HG03108 (cell line): ENCODE data around the gene TMCO1.
"Not testable (repeated sequence)": the region's sequence is repeated elsewhere in the genome, so short reads cannot be mapped to it uniquely, and the experiment has no call there.

ENCODE experiments used
- ATAC-seq: cut with Tn5 transposase; IDR thresholded peaks from one replicate; pipeline ENCODE4 v1.9.1; 2021; ENCODE audit warnings: moderate library complexity; ENCODE audit not compliant: unreplicated experiment

Gene TMCO1, protein sequence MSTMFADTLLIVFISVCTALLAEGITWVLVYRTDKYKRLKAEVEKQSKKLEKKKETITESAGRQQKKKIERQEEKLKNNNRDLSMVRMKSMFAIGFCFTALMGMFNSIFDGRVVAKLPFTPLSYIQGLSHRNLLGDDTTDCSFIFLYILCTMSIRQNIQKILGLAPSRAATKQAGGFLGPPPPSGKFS

DNA sequence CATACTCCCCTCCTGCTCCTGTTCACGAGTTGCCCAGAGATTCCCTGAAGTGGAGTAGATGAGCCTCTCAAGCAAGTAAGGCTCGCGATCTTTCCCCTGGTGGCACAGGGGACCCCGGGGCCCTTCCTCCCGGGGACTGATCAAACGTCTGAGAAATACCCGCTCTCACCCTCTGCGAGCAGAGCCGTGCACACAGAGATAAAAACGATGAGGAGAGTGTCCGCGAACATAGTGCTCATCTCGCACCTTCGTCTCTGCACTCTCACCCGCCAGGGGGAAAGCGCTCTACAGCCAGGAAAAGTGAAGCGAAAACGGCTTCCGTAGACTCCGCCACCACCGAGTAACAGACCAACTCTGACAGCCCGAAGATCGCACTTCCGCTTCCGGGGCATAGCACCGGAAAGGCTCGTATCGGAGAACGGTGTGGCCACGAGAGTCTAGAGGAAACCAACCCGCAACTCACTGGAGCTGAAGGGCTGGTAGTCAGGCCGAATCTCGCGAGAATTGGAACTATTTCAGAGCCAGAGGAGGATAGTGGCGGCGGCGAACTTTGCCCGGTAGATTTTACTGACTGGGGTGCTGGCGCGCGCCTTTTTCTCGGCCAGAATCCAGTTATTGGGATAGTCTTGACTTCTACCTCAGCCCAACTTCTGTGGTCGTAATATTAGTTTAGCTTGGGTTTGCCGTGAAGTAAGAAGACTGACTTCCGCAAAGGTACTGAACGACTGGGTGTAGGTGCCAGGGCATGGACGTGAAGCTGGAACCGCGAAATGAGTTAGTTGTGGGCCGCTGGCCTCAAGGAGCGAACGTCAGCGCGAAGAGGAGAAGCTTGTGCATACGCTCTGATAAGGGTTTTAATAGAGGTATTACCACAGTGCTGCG is at the start of gene TMCO1:
TSS of gene TMCO1 (minus strand) at position 356 of the 882 bp plus-strand sequence. CDS start at position 239, 117 bp downstream.
- peak; percentile 99 for ATAC-seq

DNA sequence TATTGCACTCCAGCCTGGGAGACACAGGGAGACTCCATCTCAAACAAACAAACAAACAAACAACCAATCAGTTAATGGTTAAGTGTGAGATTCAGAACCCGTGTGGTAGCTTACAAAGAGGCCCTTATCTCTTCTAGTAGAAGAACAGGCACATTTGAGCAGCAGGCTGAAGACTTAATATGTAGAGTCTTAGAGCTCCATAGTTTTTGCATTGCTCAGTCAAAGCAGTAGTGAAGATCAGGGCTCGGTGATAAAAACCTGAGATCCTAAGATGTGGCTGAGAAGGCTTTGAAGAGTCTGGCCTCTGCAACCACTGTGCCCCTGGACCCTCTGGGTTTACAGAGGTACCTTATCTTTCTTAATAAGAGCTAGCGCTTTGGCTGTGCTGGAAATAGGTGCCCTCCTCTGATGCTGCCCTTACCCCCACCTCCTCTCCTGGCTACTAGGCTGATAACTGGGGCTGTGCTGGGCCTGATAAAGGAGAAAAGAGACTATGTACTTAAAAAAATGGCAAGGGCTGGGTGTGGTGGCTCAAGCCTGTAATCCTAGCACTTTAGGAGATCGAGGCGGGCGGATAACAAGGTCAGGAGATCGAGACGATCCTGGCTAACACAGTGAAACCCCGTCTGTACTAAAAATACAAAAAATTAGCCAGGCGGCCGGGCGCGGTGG is 48.3 kb upstream of the TMCO1 start:
- no peak for ATAC-seq

DNA sequence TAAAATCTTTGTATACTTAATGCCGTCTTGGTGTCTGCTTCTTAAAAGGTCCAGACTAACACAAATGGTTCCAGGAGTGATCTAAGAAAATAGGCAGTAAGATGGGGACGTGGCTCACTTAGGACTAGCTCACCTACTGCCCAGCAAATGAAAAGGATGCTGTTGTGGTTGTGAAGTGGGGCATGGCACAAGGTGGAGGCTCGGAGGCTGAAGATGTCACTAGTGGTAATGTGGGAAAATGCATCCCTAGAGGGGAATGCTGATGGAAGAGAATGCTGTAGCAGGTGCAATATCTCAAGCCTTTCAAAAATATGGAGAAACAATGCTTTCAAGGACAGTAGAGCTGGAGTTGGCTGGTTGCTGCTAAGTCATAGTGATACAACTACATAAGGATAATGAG is 47.5 kb upstream of the TMCO1 start:
- no peak for ATAC-seq

DNA sequence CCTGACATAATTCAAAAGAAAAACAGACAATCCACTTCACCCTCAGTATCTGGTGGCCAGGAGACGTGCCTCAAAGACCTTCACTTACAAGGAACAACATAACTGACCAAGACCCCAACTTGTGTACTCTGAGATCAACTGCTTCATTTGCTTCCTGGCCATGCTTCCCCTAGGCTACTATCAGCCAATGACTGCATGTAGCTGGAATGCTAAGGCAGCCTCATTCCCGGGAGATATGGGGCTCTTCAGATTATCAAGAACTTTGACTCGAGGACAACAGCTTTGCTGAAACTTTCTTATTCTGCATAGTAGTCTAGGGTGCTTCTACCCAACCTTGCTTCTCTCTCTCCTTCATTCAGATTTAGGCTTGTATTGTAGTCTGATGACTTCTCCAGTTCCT is 47.1 kb upstream of the TMCO1 start:
- no peak for ATAC-seq

DNA sequence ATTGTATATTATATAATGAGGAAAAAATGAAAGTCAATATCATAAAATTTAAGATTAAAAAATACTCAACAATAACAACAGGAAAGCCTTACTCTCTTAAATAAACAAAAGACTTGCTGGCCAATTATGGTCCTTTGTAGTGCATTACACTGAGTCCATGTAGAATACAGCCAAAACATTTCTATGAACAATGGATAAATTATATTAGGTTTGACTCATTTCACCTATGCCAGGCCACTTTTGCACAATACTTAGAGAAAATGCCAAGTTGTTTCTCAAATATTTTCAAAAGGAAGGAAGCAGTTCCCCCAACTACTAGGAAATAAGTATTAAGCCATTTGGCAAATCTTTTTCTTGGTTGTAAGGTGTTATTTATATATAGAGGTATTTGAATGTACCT is 38.9 kb upstream of the TMCO1 start:
- ATAC-seq, result no peak

DNA sequence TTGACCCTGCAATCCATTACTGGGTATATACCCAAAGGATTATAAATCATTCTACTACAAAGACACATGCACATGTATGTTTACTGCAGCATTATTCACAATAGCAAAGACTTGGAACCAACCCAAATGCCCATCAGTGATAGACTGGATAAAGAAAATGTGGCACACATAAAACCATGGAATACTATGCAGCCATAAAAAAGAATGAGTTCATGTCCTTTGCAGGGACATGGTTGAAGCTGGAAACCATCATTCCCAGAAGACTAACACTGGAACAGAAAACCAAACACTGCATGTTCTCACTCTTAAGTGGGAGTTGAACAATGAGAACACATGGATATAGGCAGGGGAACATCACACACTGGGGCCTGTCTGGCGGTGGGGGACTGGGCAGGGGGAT is 35.8 kb upstream of the TMCO1 start:
- ATAC-seq, result not testable (repeated sequence)

DNA sequence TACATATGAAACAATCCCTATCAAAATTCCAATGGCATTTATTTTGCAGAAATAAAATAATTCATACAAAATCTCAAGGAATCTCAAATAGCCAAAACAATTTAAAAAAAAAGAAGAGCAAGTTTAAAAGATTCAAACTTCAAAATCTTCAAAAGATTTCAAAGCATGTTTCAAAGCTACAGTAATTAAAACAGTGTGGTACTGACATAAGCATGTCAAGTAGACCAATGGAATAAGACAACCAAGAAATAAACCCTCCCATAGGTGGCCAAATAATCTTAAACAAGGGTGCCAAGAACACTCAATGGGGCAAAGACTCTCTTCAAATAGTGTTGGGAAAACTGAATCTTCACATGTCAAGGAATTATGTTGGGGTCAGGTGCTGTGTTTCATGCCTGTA is 30.7 kb upstream of the TMCO1 start:
- ATAC-seq, result no peak

DNA sequence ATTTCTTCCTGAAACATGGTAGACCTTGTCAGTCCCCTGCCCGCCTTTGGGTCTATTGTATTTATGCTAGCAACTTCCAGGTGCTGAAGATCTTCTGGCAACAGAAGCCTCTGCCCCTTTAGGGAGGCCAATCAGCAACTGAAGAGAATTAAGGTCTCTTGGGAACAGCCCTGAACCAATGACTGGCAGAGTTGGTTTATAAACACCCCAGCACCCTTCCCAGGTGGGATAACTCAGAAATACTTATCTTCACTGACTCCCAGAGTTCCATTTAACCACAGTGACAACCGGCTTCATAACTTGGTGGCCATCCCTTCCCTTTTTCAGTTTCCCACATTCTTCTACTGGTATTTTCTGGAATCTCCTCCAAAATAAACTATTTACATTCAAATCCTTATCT is 27.2 kb upstream of the TMCO1 start:
- no peak for ATAC-seq

DNA sequence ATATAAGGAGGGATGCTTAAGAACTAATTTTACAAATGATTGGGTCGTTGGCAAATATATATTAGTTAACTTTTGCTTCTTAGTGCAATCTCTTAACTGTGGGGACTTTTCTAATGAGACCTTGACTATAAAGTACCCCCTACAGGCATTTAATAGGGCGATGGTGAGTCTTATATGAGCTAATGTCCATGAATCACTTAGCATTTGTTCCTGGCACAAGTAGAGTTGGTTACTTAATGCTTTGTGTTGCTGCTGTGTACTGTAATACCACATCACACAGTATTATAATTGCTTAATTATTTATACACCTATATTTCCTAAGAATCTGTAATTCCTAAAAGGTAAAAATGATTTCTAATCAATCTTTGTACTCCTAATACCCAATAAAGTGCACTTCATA is 25.3 kb upstream of the TMCO1 start:
- no peak for ATAC-seq

DNA sequence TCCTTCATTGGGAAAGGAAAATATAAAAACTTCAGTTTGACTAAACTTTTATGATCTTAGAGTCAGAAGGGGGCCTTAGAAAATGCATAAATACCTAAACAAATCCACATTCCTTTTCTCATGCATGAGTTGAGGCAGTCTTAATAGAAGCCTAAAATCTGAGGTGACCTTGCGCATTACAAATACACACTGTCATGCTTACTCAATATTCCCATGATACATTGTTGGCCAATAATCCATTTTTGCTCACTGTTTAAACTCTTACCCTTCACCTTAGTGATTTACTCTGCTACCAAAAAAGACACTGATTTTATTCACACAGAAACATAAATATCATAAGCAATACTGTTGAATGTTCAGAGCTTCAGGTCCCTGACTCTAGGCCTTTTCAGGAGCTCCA is 19.1 kb upstream of the TMCO1 start:
- ATAC-seq, result no peak

DNA sequence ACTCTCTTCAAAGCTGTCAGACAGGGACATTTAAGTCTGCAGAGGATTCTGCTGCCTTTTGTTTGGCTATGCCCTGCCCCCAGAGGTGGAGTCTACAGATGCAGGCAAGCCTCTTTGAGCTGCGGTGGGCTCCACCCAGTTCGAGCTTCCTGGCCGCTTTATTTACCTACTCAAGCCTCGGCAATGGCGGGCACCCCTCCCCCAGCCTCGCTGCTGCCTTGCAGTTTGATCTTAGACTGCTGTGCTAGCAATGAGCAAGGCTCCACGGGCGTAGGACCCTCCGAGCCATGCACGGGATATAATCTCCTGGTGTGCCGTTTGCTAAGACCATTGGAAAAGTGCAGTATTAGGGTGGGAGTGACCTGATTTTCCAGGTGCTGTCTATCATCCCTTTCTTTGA is 14.9 kb upstream of the TMCO1 start:
- ATAC-seq, result not testable (repeated sequence)

DNA sequence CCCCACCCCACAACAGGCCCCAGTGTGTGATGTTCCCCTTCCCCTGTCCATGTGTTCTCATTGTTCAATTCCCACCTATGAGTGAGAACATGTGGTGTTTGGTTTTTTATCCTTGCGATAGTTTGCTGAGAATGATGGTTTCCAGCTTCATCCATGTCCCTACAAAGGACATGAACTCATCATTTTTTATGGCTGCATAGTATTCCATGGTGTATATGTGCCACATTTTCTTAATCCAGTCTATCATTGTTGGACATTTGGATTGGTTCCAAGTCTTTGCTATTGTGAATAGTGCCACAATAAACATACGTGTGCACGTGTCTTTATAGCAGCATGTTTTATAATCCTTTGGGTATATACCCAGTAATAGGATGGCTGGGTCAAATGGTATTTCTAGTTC is 9.5 kb upstream of the TMCO1 start:
- not testable (repeated sequence) for ATAC-seq

DNA sequence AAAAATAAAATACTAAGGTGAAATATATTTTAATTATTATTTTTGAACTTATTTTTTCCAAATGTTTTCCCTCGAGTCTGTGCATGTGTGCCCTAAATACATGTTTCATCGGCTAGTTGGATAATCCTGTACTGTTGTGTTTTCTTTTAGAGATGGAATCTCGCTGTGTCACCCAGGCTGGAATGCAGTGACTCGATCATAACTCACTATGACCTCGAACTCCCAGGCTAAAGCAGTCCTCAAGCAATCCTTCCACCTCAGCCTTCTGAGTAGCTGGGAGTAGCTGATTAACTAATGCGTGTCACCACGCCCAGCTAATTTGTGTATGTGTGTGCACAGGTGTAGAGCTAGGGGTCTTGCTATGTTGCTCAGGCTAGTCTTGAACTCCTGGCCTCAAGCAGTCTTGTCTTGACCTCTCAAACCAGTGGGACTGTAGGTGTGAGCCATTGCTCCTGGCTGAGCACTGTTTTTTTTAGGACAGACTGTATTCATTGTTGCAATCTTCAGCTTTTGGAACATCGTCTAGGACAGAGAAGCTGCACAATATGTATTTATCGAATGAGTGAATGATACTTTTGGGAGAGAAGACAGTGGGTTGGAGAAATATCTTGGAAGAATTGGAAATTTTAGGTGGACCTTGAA is 4.8 kb upstream of the TMCO1 start:
- no peak for ATAC-seq

DNA sequence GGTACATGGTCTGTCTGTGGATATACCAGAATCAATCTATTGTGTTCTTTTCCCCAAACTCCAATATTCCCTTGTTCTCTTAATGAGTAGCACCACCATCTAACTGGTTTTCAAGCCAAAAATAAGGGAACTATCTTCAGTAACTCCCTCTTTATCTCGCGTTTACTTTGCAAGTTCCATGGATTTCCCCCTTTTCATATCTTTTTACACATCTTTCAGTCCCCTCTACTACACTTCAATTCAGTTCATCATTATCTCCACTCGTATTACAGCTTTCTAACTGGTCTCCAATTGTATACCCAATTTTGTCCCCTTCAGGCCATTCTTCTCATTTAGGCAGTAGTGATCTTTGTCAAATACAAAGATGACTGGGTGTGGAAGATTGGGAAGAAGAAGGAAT is 4.1 kb upstream of the TMCO1 start:
- ATAC-seq, result no peak

DNA sequence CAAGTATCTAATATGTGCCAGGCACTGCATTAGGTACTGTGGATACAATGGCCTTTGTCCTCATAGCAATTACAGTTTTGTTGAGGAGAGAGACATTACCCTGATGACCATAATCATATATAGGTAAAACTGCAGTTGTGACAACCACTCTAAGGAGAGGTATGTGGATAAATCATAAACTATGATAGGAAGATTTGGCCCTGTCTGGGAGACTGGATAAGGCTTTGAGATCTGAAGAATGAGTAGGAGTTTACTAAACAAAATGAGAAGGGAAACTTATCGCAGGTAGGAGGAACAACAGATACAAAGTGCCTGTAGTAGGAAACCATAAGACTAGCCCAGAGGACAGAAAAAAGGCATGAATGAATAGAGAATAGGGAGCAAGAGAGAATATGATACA is 4.4 kb downstream of the TMCO1 start:
- ATAC-seq, result no peak

DNA sequence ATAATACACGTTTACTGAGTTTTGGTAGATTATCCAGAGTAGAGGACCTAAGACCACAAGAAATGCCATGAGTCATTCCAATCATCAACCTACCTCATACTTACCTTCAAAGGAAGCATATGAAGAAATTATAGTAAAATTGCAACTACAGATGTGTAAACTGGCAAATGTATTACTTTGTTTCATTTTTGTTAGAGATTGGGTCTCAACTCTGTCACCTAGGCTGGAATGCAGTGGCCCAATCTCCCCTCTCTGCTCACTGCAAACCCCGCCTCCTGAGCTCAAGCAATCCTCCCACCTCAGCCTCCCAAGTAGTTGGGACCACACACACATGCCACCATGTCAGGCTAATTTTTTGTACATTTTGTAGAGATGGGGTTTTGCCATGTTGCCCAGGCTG is 5.2 kb downstream of the TMCO1 start:
- ATAC-seq, result no peak

DNA sequence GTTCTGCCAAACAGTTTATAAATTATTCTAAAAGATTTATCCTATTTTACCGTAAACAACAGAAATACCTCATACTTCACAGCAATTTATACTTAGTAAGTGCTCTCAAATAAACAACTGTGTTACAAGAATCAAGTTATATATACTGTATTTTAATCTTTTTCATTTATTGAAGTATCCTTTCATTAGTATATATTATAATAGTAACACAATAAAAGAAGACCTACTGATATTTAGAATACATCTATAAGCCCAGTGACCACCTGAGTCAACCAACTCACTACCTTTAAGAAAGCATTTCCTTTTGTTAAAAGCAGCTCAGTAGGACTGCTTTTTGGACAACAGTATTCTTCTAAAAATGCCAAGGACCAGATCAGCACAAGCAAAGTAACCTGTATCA is 5.9 kb downstream of the TMCO1 start:
- ATAC-seq, result no peak

DNA sequence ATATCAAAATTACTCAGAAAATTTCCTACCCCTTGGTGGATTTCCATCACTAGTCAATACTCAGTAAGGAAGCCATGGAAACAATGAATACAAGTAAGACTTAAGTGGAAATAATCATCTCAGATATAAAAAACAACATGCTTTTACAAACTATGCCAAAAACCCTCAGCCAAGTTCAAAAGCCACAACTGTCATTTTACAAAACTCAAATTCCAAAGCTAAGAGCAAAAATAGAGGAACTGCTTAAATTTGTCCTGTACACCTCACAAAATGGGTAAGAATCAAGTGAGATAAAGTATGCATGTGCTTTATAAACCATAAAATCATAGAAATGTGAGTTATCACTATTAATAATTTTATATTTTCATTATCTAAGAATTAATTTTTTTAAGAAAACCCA is 9.6 kb downstream of the TMCO1 start:
- ATAC-seq, result no peak

DNA sequence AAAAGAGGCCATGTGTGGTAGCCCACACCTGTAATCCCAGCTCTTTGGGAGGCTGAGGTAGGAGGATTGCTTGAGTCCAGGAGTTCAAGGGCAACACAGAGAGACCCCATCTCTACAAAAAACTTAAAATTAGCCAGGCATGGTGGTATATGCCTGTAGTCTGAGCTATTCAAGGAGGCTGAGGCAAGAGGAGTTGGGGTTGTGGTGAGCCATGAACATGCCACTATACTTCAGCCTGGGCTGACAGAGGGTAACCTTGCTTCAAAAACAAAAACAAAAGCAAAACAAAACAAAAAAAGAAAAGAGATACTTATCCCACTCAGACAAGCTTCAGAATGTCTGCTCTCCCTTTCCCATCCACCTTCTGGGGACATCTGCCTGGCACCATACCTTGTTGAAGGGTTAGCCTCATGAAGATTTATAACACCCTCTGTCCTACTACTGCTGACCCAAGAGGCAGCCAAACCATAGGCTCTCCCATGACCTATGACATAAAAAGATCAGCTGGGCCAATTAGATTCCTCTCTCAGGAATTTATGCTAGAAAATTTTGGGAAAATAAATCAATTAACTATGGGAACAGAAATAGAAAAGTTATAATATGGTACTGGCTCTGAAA is 13.2 kb downstream of the TMCO1 start:
- no peak for ATAC-seq

DNA sequence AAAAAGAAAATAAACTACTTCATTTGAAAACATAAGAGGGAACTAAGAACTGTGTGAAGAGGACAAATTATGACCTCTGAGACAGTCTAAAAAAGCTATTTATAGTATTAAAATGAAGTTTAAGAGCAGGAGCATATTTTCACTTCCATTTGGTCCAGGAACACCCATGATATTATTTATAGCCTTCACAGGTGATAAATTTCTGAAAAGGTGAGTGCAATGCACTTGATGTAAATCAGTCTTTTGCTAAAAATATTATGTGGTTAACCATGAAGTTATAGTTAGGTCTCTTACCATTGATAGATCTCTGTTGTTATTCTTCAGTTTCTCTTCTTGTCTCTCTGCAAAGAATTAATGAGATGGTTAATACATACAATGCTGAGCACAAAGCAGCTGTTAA is 14.7 kb downstream of the TMCO1 start:
- peak; percentile 87 for ATAC-seq

DNA sequence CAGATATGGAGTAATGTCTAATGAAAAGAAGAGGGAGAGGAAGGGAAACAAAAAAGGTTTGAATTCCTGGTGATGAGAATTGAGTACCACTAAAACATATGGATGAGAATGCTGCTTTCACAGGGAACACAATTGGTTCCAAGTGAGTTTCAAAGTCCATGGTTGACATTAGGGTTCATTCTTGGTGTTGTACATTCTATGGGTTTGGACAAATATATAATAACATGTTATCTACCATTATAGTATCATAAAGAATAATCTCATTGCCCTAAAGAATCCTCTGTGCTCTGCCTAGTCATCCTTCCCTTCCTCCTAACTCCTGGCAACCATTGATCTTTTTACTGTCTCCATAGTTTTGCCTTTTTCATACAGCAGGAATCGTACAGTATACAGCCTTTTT is 20.1 kb downstream of the TMCO1 start:
- ATAC-seq, result no peak
